Measurements from ENCODE around the gene PPP1R27.

The PPP1R27 gene

GRCh38 chr17:81804559-81805399 lies 30.1 kb downstream of the PPP1R27 start:
- H3K4me3 ChIP-seq (ENCODE audit: low read depth, low read length): no peak overlapping the region
- TF ChIP-seq CTCF (IDR thresholded peaks at IDR 0.05; ENCODE audit: low read depth, low read length): no peak

- no peak for TF ChIP-seq CTCF (IDR thresholded peaks at IDR 0.05; ENCODE audit: low read depth, low read length)
- H3K4me3 ChIP-seq (ENCODE audit: low read depth, low read length): no peak within 1 kb of the TSS
These were observed 30.9 kb downstream of the PPP1R27 start, which contains the start of gene GCGR for GRCh38 chr17:81803728-81804558. Gene GCGR (plus strand): TSS chr17:81804150. CDS start chr17:81809019, 4,869 bp downstream.

- no peak for TF ChIP-seq CTCF (IDR thresholded peaks at IDR 0.05; ENCODE audit: low read depth, low read length)
- H3K4me3 ChIP-seq (ENCODE audit: low read depth, low read length): no peak overlapping the region
These were observed 31.8 kb downstream of the PPP1R27 start for GRCh38 chr17:81802856-81803643.

- H3K4me3 ChIP-seq (ENCODE audit: low read depth, low read length): no peak overlapping the region
- no peak for TF ChIP-seq CTCF (IDR thresholded peaks at IDR 0.05; ENCODE audit: low read depth, low read length)
These were observed 32.6 kb downstream of the PPP1R27 start for GRCh38 chr17:81802048-81802758.

GRCh38 chr17:81801327-81801726 lies 33.5 kb downstream of the PPP1R27 start:
- no peak for TF ChIP-seq CTCF (IDR thresholded peaks at IDR 0.05; ENCODE audit: low read depth, low read length)
- H3K4me3 ChIP-seq (ENCODE audit: low read depth, low read length): no peak overlapping the region

- TF ChIP-seq CTCF (IDR thresholded peaks at IDR 0.05; ENCODE audit: low read depth, low read length): no peak
- H3K4me3 ChIP-seq (ENCODE audit: low read depth, low read length): no peak overlapping the region
These were observed 40.3 kb downstream of the PPP1R27 start for GRCh38 chr17:81794509-81794908.
